Fibroblast of the aortic adventitia (primary cell): Measurements from ENCODE around the gene KCNN2. TPM values are rescaled to one million over a fixed set of nuclear protein-coding genes. Genes with fewer than 3 reads are reported as not detected.
A peak's percentile ranks its signal among the peaks of the same experiment; 100 is the strongest.

ENCODE experiments used
- DNase-seq: peaks from one replicate; pipeline ENCODE4 v3.0.0-alpha.2; 2010; ENCODE audit warnings: low read depth
- H3K4me3 ChIP-seq: 2 replicates; pipeline ENCODE4 v1.5.1; 2011; ENCODE audit warnings: low read depth, mild to moderate bottlenecking, control low read depth, low read length, moderate library complexity
- total RNA-seq: library from RNA; depleted of rRNA; stranded (reverse); fragments of >200 nt; gene quantifications from 2 replicates; pipeline ENCODE4 v1.2.3, GENCODE V29; 2012; ENCODE audit warnings: low replicate concordance
- TF ChIP-seq, protein P1 (sequence below): IDR thresholded peaks from 2 replicates; pipeline ENCODE4 v1.5.1; 2011; ENCODE audit warnings: mild to moderate bottlenecking, low read length, control low read depth, inconsistent platforms; ENCODE audit not compliant: insufficient read depth

The KCNN2 gene
- total RNA-seq, 1 donor: not detected

DNA sequence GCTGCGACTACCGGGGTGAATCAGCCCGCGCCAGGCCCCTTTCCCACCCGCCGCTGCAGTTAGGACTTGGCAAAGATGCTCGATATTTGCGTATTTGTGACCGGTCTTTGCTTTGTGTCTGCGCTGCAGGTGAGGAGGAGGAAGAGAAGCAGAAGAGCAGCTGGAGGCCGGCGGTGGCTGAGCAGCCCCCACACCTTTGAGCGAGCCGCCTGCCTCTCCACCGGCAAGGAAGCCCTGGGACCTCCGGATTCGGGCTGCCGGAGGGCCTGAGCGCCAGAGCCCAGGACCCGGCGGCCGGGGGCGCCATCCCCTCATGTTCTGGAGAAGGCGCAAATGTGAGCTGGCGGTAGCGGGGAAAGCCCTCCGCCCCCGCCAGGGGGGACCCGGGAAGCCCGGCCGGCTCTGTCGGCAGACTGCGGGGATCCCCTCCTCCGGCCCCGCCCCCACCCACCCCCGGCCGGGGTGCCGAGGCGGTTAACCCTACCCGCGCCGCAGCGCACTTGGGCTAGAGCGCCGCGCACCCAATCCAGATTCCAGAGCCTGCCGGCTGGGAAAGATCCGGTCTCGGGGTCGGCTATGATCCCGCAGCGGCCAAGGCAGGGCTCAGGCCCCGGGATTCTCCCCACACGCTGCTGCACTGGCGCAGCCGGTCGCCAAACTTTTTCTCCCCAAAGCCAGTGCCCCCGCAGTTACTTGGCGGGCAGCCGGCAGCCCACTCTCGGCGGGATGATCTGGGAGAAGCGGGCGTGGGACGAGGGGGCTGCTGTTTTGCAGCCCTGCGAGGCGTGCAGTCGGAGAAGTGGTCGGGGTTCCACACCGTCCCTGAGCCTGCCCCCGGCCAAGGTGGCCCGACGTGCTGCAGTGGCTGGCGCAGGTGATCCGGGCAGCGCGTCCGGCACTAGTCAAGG lies 800 bp upstream of the KCNN2 start:
- no peak for DNase-seq
- TF ChIP-seq, protein P1, sequence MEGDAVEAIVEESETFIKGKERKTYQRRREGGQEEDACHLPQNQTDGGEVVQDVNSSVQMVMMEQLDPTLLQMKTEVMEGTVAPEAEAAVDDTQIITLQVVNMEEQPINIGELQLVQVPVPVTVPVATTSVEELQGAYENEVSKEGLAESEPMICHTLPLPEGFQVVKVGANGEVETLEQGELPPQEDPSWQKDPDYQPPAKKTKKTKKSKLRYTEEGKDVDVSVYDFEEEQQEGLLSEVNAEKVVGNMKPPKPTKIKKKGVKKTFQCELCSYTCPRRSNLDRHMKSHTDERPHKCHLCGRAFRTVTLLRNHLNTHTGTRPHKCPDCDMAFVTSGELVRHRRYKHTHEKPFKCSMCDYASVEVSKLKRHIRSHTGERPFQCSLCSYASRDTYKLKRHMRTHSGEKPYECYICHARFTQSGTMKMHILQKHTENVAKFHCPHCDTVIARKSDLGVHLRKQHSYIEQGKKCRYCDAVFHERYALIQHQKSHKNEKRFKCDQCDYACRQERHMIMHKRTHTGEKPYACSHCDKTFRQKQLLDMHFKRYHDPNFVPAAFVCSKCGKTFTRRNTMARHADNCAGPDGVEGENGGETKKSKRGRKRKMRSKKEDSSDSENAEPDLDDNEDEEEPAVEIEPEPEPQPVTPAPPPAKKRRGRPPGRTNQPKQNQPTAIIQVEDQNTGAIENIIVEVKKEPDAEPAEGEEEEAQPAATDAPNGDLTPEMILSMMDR: no peak
- H3K4me3 ChIP-seq: no peak overlapping the region

DNA sequence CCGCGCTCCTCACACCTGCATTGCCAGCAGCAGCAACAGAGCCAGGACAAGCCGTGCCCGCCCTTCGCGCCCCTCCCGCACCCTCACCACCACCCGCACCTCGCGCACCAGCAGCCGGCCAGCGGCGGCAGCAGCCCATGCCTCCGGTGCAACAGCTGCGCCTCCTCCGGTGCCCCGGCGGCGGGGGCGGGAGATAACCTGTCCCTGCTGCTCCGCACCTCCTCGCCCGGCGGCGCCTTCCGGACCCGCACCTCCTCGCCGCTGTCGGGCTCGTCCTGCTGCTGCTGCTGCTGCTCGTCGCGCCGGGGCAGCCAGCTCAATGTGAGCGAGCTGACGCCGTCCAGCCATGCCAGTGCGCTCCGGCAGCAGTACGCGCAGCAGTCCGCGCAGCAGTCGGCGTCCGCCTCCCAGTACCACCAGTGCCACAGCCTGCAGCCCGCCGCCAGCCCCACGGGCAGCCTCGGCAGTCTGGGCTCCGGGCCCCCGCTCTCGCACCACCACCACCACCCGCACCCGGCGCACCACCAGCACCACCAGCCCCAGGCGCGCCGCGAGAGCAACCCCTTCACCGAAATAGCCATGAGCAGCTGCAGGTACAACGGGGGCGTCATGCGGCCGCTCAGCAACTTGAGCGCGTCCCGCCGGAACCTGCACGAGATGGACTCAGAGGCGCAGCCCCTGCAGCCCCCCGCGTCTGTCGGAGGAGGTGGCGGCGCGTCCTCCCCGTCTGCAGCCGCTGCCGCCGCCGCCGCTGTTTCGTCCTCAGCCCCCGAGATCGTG lies 517 bp downstream of the KCNN2 start:
- no peak overlapping the region for H3K4me3 ChIP-seq
- TF ChIP-seq, protein P1: no peak
- DNase-seq: no peak

DNA sequence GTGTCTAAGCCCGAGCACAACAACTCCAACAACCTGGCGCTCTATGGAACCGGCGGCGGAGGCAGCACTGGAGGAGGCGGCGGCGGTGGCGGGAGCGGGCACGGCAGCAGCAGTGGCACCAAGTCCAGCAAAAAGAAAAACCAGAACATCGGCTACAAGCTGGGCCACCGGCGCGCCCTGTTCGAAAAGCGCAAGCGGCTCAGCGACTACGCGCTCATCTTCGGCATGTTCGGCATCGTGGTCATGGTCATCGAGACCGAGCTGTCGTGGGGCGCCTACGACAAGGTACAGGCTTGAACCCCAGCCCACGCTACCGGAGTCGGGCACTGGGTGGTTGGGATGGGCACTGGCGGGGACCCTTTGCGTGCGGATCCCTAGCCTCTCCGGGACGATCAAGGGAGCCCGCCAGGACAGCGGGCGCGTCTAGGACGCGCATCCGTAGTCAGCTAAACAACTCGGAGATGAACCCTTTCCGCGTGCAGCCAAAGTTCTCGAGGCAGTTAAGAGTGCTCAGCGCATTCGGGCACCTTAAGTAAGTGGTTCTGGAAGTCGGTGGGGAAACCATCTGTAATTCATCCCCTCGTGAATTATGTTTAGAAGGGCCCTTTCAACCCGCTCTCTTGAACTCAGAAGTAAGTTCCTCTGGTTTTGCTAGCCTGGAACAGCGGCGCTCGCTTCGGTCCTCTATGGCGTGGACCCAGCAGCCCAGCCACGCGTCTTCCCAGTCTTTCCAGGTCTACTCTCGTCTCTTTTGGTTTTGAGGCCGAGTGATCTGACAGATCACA lies 1.3 kb downstream of the KCNN2 start:
- peak; percentile 0 for DNase-seq
- TF ChIP-seq, protein P1: no peak
- no peak overlapping the region for H3K4me3 ChIP-seq

DNA sequence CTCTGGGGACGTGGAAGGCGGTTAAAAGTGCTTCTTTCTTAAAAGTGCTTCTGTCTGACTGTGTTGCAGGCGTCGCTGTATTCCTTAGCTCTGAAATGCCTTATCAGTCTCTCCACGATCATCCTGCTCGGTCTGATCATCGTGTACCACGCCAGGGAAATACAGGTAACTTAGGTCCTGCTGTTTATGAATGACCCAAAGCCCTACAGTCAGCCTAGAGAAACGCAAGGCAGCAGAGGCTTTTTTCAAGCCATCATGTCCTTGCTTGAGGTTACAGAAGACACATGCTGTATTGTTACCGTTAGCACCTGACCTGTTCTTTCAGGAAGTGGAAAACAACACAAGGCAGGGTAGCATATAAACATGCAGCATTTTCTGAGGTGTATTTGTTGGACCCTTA lies 2.0 kb downstream of the KCNN2 start:
- H3K4me3 ChIP-seq: no peak overlapping the region
- TF ChIP-seq, protein P1: no peak
- DNase-seq: peak; percentile 0

DNA sequence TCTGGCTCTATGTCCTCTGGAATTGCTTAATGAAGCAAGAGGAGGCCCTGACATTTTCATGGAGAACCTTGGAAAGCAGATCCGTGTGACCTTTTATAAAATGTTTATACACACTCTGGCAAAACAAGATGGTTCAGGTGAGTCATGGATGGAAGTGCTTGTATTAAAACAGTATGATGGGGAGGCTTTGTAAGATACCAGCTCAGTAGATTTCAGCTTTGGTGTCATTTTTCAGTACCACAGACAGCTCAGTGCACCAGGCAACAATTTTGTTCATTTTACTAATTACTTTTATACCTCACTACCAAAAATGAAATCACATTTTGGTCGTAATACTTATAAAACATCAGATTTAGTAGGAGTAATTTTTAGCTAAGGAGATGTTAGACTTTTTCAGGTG lies 5.2 kb downstream of the KCNN2 start:
- DNase-seq: no peak
- TF ChIP-seq, protein P1: no peak
- no peak overlapping the region for H3K4me3 ChIP-seq

DNA sequence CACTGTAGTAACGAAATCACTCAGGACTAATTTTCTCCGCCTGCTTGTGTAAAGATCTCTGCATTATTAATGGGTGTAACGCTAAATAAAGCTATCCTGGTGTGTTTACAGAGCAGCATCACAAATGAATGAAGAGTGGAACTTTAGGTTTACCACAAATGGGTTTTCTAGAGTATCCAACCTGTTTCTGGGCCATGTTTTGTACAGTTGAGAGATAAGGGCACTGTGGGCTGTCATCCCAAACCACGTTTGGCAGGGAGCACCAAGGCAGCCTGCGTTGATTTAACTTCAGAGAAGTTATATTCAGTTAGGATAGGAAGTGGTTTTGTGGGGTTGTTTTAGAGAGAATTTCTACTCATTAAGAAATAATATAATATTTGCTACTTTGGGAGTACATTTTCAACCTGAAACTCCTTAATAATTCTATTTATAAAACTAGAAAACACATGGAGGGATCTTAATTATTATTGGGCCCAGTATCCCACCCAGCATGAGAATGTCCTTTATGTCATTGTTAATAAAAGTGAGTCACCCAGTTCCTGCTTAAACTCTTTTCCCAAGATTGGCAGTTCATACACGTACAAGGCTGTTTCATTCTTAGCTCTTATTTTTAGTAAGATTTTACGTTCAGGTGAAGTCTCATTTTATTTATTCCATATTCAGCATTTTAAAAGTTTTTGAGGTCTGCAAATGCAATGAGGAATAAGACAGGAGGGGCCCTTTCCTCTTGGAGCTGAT lies 8.0 kb downstream of the KCNN2 start:
- no peak overlapping the region for H3K4me3 ChIP-seq
- no peak for DNase-seq
- TF ChIP-seq, protein P1: no peak
